C4-2B (cell line): ENCODE results near the gene OR6T1.

Experiments used
- H3K27ac ChIP-seq: fragments of 450-650 bp; 2 replicates; pipeline ENCODE4 v1.5.1; 2017
- ZFX ChIP-seq: fragments of 450-650 bp; IDR thresholded peaks from 2 replicates; pipeline ENCODE4 v1.6.1; 2017
- TF ChIP-seq, protein P1 (sequence below): fragments of 450-650 bp; conservative IDR thresholded peaks from 2 replicates; pipeline ENCODE4 v1.5.1; 2017; ENCODE audit warnings: mild to moderate bottlenecking

OR6T1 gene

DNA sequence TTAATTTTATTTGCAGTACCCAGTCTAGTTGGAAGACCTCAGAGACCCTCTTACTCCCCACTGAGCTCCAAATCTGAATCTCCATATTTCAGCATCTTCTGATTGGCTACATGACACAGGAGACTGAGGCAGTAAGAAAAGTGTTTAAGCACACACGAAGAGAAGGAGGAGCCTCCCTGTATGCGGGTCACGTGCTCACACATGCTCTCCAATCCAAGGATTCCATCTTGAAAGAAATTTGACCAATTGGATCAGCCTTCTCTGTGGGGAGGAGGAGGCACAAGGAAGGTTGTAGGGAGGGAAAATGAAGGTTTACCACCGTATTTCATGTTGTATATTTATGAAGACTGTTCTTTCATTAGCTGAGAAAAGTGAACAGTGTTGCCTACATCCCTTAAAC lies 1.2 kb downstream of the OR6T1 start:
- no peak overlapping the region for H3K27ac ChIP-seq
- no peak for TF ChIP-seq ZFX

DNA sequence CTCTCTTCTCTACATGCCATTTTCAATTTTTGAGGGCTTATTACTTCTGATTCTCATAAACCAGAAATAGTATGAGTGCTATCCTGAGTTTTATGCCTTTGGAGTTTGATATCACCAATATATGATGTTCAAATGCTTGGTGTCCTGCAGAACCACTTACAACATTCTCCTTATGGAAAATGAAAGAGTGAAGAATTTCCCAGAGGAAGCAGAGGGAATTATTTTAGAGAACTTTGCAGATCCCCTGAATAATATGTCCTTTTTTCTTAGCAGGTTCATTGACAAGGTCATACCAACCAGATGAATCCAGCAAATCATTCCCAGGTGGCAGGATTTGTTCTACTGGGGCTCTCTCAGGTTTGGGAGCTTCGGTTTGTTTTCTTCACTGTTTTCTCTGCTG lies 4.3 kb downstream of the OR6T1 start, which contains the start of gene OR4D5:
TSS of gene OR4D5 (plus strand) at position 301 of the 400 bp plus-strand sequence. CDS start at position 301, 0 bp downstream.
- H3K27ac ChIP-seq: no peak within 1 kb of the TSS
- no peak for TF ChIP-seq ZFX
- TF ChIP-seq, protein P1, sequence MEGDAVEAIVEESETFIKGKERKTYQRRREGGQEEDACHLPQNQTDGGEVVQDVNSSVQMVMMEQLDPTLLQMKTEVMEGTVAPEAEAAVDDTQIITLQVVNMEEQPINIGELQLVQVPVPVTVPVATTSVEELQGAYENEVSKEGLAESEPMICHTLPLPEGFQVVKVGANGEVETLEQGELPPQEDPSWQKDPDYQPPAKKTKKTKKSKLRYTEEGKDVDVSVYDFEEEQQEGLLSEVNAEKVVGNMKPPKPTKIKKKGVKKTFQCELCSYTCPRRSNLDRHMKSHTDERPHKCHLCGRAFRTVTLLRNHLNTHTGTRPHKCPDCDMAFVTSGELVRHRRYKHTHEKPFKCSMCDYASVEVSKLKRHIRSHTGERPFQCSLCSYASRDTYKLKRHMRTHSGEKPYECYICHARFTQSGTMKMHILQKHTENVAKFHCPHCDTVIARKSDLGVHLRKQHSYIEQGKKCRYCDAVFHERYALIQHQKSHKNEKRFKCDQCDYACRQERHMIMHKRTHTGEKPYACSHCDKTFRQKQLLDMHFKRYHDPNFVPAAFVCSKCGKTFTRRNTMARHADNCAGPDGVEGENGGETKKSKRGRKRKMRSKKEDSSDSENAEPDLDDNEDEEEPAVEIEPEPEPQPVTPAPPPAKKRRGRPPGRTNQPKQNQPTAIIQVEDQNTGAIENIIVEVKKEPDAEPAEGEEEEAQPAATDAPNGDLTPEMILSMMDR: no peak

DNA sequence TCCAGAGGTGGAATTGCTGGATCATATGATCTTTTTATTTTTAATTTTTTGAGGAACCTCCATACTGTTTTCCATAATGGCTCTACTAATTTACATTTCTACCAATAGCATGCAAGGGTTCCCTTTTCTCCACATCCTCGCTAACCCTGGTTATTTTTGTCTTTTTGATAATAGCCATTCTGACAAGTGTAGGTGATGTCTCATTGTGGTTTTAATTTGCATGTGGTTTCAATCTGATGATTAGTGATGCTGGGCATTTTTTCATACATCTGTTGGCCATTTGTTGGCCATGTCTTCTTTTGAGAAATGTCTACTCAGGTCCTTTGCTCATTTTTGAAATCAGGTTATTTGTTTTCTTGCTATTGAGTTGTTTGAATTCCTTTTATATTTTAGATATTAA lies 19.6 kb downstream of the OR6T1 start:
- no peak for TF ChIP-seq ZFX
- TF ChIP-seq, protein P1: no peak
- H3K27ac ChIP-seq: no peak overlapping the region

DNA sequence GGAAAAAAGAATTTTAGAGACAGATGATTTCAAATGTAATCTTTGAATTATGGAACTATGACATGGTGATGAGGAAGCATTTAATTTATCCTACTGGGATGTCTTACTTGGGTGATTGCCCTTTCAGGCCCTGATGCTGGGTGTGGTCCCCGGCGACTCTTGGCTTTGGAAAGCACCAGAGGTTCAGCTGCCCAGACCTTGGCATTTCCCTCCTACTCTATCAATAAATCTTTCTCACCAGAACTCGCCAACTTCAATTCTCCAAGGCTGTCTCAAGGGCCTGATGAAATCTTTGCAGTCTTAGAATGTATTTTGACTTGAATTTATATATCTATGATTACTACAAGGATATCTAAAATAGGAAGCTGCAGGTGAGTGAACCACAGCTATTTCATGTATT lies 22.7 kb downstream of the OR6T1 start:
- TF ChIP-seq, protein P1: no peak
- TF ChIP-seq ZFX: no peak
- H3K27ac ChIP-seq: no peak overlapping the region

DNA sequence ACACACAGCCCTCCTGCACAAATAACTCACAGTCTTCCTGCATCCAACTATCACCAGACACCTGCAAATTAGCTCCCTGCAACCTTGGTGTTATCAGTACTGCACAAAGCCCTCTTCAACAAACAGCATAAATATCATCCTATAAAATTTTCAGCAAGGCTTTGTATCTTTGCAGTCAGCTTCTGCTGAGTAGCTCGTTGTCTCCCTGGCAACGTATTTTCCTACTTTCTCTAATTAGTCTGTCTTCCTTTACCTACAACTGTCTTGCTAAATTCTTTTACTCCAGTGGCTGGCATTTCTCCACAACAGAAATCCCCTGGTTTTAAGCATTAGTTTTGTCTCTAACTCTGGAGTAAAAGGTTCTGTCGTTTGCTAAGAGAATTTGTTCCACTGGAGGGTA lies 37.8 kb downstream of the OR6T1 start:
- H3K27ac ChIP-seq: no peak overlapping the region
- TF ChIP-seq, protein P1: no peak
- no peak for TF ChIP-seq ZFX

DNA sequence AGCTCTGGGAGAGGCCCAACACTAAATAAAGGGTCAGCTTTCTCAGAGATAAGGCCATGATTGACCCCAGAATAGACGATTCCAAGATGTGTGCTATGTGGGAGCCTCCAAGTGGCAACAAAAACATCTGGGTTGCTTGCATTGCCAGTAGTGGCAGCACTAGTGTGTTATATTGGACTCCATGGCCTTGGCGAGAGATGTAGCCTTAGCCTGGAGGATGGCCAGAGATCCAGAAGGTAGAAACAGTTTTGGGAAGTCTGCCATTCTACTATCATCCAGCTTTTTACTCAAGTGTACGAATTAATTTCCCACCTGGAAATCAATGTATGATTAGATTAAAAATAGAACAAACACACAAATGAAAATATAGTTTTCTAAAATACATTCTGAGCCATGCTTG lies 38.7 kb downstream of the OR6T1 start:
- H3K27ac ChIP-seq: no peak overlapping the region
- TF ChIP-seq, protein P1: no peak
- TF ChIP-seq ZFX: no peak

DNA sequence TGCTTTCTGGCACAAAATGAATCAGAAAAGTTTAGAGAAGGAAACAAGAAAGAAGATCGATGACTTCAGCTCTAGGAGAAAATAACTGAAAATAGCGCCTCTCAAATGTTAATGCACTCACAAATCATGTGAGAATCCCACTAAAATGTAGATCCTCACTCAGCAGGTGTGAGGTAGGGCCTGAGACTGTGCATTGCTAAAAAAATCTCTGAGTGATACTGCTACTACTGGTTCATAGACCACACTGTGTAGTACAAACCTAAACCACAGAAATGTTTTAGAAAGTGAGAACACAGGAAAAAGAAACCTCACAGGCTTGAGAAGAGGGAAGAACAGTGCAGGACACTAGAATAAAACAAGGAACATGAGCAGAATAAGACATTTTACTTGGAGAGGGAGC lies 39.7 kb downstream of the OR6T1 start:
- TF ChIP-seq, protein P1: no peak
- no peak for TF ChIP-seq ZFX
- H3K27ac ChIP-seq: no peak overlapping the region

DNA sequence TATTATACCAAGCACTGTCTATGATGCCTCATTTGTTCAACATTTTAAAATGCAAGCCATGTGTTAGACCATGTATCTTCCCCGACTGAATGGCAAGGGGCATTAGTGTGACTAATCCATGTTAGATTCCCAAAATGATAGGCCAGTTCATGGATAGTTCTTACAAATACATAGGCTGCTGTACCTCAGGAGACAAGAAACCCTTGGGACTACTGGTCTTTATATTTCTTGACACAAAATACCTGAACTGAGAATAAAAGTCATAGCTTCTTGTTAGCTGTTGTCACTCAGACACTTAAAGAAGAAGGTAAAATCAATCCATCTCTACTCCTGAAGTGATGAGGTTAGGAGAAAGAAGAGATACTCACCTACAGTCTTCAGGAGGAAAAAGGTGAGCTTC lies 41.8 kb downstream of the OR6T1 start, which contains the start of gene OR8D4:
TSS of gene OR8D4 (plus strand) at position 301 of the 400 bp plus-strand sequence. CDS start 4,265 bp downstream, outside the sequence.
- TF ChIP-seq, protein P1: no peak
- no peak for TF ChIP-seq ZFX
- H3K27ac ChIP-seq: no peak within 1 kb of the TSS
